ENCODE data around the gene CNTN4. TPM values are rescaled to one million over a fixed set of nuclear protein-coding genes. Genes with fewer than 3 reads are reported as not detected.

Gene CNTN4
- total RNA-seq, 2 donors from 2014 or later = 13.0 to 50.1 TPM

DNA sequence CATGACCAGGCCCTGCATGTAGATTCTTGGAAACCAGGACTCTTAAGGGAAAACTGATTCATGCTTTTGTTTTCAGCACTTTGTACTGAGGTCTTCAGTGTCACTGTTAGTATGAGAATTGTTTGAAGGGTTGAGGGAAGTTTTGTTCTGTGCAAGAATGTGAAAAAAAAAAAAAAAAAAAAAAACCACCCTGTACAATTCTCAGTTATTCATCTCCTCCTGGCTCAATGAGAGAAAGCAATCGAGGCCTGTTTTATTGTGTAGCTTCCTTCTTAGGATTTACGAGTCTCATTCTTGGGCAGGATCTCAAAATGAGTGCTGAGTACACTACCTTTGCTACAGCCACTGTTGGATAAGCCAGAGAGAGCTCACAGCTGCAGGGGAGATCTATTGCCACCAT, 469.5 kb downstream of the CNTN4 start:
- TF ChIP-seq, protein P1, sequence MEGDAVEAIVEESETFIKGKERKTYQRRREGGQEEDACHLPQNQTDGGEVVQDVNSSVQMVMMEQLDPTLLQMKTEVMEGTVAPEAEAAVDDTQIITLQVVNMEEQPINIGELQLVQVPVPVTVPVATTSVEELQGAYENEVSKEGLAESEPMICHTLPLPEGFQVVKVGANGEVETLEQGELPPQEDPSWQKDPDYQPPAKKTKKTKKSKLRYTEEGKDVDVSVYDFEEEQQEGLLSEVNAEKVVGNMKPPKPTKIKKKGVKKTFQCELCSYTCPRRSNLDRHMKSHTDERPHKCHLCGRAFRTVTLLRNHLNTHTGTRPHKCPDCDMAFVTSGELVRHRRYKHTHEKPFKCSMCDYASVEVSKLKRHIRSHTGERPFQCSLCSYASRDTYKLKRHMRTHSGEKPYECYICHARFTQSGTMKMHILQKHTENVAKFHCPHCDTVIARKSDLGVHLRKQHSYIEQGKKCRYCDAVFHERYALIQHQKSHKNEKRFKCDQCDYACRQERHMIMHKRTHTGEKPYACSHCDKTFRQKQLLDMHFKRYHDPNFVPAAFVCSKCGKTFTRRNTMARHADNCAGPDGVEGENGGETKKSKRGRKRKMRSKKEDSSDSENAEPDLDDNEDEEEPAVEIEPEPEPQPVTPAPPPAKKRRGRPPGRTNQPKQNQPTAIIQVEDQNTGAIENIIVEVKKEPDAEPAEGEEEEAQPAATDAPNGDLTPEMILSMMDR (IDR thresholded peaks at IDR 0.05) = no peak
- TF ChIP-seq POLR2A (IDR thresholded peaks at IDR 0.05) = no peak
- no peak overlapping the region for H3K4me3 ChIP-seq
- DNase-seq = no peak
- H3K27me3 ChIP-seq = no peaks in the 10 kb centered on the region
- H3K27ac ChIP-seq = no peak overlapping the region
- no peaks in the 10 kb centered on the region for H3K9me3 ChIP-seq
- H3K36me3 ChIP-seq (replicated peaks in 1 of 2; ENCODE audit: insufficient read depth in 1 of 2, low read depth in 2 of 2) = no peaks in the 10 kb centered on the region
- ATAC-seq = no peak
- intact Hi-C loops (cut with DNase I) = no loop called here
- no peaks in the 10 kb centered on the region for H3K4me1 ChIP-seq
- WGBS, 2 donors = 64 to 70% methylated on average over 2 of the region's 2 CpGs

DNA sequence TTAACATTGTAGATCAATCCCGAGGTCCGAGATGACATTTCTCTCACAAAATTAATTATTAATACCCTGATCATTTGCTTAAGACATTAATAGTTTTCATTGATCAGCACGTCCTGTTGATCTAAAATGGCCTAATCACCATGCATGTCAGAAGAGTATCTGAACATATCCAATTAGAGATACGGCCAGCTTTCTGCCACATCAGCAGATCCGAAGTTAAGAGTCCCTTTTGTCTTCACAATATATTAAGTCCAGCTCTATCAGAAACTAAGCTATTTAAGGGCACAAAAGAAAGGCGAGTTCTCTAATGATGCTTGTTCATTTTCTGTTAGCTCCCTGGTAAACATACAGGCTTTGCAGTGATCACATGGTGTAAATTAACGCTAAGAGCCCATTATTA, 470.3 kb downstream of the CNTN4 start:
- no peak for ATAC-seq
- no peaks in the 10 kb centered on the region for H3K9me3 ChIP-seq
- no peaks in the 10 kb centered on the region for H3K4me1 ChIP-seq
- 39 to 47% methylated on average over 7 of the region's 7 CpGs for WGBS, 2 donors
- intact Hi-C loops (cut with DNase I) = no loop called here
- H3K36me3 ChIP-seq (replicated peaks in 1 of 2; ENCODE audit: insufficient read depth in 1 of 2, low read depth in 2 of 2) = no peaks in the 10 kb centered on the region
- no peak for DNase-seq
- H3K4me3 ChIP-seq = no peak overlapping the region
- no peak overlapping the region for H3K27ac ChIP-seq
- no peaks in the 10 kb centered on the region for H3K27me3 ChIP-seq
- TF ChIP-seq POLR2A (IDR thresholded peaks at IDR 0.05) = no peak
- TF ChIP-seq, protein P1 (IDR thresholded peaks at IDR 0.05) = no peak

DNA sequence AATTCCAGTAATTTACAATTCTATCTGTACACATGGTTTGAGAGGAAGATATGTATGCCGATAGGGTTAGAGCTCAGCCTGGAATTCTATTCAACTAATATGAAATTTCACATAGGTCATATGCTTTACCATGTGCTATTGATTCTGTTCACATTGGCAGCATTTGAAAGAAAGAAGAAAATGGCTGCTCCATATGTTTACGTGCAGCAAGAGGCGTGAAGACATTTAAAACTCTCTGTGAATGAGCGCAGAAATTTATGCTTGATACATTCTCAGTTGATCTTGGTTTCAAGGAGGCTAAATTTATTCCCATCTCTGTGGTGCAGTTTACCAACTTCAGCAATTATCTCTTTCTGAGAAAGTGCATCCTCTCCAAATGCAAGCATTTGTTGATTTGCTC, 478.9 kb downstream of the CNTN4 start:
- 74 to 81% methylated on average over 4 of the region's 4 CpGs for WGBS, 2 donors
- no peak for TF ChIP-seq POLR2A (IDR thresholded peaks at IDR 0.05)
- TF ChIP-seq, protein P1 (IDR thresholded peaks at IDR 0.05) = no peak
- intact Hi-C loops (cut with DNase I) = no loop called here
- no peaks in the 10 kb centered on the region for H3K4me1 ChIP-seq
- no peaks in the 10 kb centered on the region for H3K36me3 ChIP-seq (replicated peaks in 1 of 2; ENCODE audit: insufficient read depth in 1 of 2, low read depth in 2 of 2)
- H3K9me3 ChIP-seq = no peaks in the 10 kb centered on the region
- ATAC-seq = no peak
- no peaks in the 10 kb centered on the region for H3K27me3 ChIP-seq
- no peak overlapping the region for H3K27ac ChIP-seq
- no peak overlapping the region for H3K4me3 ChIP-seq
- DNase-seq = no peak

DNA sequence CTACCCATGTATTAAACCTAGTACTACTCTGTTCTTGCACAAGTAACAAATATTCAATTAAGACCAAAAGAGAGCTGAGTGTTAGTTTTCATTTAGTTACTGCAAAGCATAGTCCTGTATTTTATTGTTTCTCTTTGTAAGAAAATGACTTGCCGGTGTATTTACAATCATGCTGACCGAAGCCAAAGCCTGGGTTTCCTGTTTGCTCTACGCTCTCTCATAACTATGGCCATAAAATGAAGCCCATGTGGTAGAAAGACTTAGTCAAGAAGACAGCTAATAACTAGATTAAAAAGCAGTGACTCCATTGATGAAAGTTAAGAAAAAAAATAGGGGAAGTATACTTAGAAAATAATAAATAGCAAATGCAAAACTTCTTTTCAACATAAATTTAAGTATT, 479.9 kb downstream of the CNTN4 start:
- Histone ChIP-seq H3K36me3 (replicated peaks in 1 of 2; ENCODE audit: insufficient read depth in 1 of 2, low read depth in 2 of 2) (no peaks in the 10 kb centered on the region), H3K9me3 (no peaks in the 10 kb centered on the region), H3K4me1 (no peaks in the 10 kb centered on the region), H3K27ac (no peak overlapping the region), H3K27me3 (no peaks in the 10 kb centered on the region), H3K4me3 (no peak overlapping the region)
- TF ChIP-seq, protein P1 (IDR thresholded peaks at IDR 0.05) = no peak
- TF ChIP-seq POLR2A (IDR thresholded peaks at IDR 0.05) = no peak
- intact Hi-C loops (cut with DNase I) = no loop called here
- 40 to 43% methylated on average over 3 of the region's 3 CpGs for WGBS, 2 donors
- DNase-seq (no peak), ATAC-seq (no peak)

DNA sequence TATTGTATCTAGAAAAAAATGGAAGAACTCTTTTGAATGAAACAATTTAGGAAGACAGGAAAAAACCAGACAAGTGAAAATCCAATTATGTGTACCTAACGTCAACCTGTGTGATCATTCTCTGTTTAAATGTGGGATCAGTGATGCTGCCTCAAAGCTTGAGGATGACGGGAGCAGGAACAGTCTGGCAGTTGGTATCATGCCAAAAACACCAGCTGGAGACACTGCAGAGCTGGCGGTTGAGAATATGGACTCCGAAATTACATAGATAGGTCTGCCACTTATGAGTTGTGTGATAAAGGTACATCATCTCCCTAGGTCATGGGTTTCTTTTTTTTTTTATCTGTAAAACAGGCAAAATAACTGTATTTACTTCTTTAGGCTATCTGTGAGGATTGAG, 480.5 kb downstream of the CNTN4 start:
- Histone ChIP-seq H3K4me3 (no peak overlapping the region), H3K27me3 (no peaks in the 10 kb centered on the region), H3K4me1 (no peaks in the 10 kb centered on the region), H3K9me3 (no peaks in the 10 kb centered on the region), H3K36me3 (replicated peaks in 1 of 2; ENCODE audit: insufficient read depth in 1 of 2, low read depth in 2 of 2) (no peaks in the 10 kb centered on the region), H3K27ac (no peak overlapping the region)
- intact Hi-C loops (cut with DNase I) = no loop called here
- TF ChIP-seq, protein P1 (IDR thresholded peaks at IDR 0.05) = no peak
- no peak for TF ChIP-seq POLR2A (IDR thresholded peaks at IDR 0.05)
- ATAC-seq (no peak), DNase-seq (peak in 2 of 4 donors; percentile 8 to 10)
- 39 to 56% methylated on average over 4 of the region's 4 CpGs for WGBS, 2 donors

Measured in body of pancreas (tissue), 4 donors.